RKO (cell line): ENCODE measurements around the gene PPM1L.
A peak's percentile ranks its signal among the peaks of the same experiment; 100 is the strongest.

Source experiments
- DNase-seq: peaks from one replicate; pipeline ENCODE4 v3.0.0-alpha.2; 2016; ENCODE audit warnings: low spot score

PPM1L gene

DNA sequence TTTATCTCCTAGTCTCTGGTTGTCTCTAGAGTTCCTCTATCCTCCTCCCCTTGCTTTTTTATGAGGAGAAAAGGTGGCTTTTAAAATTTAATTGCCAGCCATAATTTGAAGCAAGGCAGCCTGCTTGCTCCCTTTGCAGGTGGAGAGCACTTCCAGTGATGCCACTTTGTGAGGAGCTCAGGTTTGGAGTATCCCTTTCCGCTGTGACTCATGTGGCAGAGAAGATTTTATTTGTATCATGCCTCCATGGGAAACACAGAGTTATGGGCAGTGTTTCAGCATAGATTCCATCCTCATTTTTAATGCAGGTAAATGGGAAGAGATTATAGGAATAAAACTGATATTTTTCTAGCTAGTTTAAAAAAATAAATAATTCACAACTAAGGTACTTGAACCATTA is 7.0 kb downstream of the PPM1L start:
- no peak for DNase-seq

DNA sequence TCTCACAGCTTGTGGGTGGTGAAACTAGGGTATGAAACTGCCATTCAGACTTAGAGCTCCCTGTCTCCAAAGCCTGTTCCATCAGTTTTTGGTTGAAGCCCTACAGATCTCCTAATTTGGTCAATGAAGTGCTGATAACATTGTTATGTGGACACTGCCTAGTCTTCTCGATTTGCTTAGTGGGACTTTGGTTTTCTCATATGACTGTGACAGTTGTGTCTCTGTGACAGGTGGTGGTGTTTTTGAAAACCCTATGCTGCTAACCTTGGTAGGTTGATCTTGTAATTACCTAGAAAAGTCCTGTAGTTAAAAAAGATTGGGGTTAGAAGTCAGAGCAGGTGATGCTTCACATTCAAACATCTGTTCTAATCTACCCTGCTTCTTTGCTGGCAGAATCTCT is 9.2 kb downstream of the PPM1L start:
- no peak for DNase-seq

DNA sequence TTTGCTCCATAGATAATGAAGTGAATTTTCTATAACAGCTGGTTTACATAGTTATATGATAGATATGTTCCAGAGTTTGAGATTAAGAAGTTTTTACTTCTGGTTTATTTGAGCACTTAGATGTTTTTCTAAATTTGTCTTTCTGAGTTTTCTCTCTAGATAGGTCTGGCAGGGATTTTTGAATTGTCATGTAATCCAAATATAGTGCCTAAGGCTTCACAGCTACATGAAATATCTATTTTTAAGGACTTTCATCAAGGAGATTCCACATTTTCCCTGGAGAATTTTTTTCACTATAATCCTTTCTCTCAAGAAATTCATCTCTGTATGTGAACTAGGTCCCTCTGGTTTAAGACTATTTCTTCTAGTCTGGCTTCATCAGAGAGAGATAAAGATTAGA is 12.0 kb downstream of the PPM1L start:
- no peak for DNase-seq

DNA sequence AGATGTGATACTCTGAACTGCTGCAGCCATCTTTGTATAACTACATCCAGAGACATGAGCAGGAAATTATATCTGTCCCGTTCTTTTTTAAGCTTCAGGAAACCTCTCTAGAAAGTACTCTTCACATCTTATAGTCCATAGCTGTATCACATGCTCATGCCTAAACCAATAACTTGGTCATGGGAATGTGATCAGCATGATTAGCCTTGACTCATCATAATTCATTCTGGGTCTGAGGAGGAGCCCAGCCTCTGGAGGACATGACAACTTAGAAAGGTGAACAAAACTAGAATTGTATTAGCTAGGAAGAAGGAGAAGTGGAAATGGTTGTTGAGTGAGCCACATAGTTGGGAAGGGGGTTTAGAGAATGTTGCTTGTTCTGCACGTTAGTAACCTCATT is 12.9 kb downstream of the PPM1L start:
- no peak for DNase-seq

DNA sequence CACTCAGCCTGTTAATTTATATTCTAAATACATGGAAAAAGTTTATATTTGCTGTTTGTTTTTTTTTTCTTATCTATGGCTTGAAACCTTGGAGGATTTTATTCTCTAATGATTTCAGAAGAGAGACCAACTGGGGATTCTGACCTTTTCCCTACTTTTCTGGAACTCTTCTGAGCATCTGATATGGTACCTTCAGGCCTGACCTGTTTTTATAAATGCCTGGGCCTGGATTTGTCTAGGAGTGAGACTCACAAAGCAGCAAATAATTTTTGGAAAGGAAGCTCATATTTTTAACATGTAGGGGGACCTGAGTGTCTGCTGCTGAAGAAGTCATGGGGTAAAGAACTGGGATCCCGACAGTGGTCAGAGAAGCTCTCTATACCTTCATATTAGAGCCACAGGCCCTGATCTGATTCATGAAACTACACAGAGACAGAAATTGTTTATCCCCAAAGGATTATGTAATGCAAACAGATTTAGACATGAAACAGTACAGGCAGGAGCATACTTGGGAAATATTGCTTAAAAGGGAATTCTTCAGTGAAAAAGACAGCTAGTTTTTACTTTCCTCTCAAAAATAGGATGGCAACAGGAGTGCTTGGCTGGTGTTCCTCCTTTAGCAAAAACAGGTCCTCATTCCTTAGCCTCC is 15.9 kb downstream of the PPM1L start:
- DNase-seq = no peak

DNA sequence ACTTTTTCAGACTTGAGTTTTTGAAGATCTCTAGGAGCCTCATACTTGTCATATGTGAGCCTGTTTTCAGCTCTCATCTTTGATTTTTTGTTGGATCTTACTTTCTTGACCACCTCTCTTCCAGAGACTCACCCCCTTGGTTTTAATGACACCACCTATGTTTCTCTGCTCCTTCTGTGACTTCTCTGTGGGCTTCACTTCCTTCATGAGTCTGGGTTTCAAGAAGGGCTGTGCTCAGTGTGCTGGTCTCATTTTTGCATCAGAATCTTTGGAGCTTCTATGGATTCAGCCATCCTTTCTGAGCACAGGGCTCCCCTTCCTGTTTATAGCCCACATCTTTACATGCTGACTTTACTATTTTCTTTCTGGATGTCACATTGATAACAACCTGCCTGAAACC is 17.7 kb downstream of the PPM1L start:
- DNase-seq = no peak

DNA sequence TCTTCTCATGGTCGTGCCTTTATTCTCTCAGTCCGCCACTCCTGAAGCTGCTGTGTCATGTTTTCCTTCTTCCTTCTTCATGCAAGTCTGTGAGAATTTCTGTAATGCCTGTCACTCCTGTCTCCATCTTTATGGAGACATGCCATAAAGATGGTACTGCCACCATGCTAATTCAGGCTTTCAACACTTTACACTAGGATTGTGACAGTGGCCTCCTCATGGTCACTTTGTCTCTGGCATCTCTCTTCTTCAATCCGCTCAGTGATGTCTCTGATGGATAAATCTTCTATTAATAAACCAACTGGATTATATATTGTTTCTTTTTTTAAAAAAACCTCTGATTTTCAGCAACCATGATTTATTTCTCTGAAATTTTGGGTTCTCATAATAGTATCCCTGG is 18.1 kb downstream of the PPM1L start:
- no peak for DNase-seq

DNA sequence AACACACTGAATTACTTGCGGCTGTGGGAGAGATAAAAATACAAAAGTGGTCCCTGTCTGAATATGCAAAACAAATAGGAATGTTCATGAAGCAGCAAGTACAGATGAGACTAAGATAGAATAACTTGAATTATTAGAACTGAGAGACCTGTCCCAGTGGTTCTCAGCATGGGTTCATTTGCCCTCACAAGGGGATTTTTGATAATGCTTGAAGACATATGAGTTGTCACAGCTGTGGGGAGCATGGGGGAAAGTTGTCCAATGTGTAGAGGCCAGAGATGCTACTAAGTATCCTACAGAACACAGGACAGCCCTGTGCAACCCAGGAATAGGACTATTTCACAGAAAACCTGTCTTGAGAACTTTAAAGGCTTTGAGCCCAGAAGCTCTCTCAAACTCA is 22.4 kb downstream of the PPM1L start:
- no peak for DNase-seq

DNA sequence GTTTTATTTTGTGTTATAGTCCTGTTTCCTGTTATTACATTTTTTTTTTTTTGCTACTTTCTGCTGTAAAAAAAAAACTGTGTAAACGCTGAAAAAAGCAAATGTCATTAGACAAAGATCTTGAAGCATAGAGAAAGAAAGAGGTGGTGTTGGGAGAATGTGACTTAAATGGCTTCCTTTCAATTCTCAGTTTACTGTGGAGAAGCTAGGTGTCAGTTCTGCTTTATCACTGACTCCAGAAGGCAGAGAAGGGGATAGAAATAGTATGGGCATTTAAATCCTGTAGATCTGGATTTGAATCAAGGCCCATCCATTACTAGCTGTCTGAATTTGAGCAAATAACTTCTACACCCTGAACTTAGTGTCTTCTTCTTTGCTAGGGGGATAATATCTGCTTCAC is 23.0 kb downstream of the PPM1L start:
- no peak for DNase-seq

DNA sequence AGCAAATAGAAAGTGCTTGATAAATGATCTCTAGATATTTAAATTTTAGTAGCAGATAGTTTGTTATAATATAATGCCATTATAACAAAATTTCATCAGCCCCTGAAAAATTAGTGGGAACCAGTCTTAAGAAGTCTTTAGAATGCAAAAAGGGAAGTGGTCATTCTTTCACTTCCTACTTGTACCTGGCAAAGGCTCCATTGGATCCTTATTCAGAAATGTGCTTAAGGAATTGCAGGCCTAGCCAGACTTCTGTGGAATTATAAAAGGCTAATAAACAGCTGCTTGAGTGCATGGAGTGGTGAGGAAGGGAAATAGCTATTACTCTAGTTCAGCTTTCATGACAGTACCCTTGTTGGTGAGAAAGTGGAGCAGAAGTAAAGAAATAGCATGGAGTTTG is 24.2 kb downstream of the PPM1L start:
- no peak for DNase-seq

DNA sequence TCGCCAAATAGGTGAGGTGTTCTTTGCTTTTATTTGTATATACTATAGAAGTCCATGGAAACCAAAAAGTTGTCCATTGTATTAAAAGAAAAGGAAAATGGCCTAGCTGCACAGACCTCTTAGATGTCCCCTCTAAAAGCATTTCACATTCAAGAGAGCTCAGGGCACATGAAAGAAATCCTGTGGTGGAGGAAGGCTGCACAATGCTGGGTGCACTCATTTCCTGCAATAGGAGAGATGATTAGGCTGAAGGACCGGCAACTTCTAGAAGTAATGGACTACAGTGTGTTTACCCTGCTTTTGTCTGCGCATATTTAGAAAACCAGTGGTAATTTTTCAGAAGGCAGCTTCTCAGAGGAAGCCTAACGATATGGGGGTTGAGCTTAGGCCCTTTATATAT is 25.4 kb downstream of the PPM1L start:
- DNase-seq = no peak

DNA sequence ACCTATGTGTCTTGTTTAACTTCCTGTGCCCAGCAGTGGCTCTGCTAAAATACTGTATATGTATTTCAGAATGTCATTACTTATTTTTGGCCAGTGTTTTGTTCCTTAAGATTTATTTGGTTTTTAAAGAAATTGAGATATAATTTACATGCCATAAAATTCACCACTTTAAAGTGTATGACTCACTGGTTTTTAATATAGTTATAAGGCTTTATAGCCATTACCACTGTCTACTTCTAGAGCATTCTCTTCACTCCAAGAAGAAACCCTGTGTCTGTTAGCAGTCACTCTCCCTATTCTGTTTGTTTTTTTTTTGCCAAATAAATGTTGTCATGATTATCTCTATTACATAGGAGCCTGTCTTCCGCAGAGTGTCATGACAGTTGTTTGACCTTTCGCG is 25.8 kb downstream of the PPM1L start:
- no peak for DNase-seq

DNA sequence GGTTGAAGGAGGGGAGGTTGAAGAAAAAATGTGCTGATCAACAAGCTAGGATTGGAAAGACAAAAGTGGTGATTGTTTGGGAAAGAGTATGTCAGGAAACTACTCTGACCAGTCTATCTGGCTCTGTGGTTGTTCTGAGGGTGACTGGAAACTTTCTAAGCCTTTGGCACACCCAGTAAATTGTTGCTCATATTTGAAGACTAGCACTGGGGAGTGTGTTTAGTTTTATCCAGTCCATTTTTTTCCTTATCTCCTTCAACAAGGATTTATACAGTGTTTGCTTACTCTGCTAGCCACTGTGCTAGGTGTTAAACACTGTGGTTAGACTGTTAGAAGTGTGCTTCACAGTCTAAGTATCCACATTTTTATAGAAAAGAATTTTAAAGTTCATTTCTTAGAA is 28.8 kb downstream of the PPM1L start:
- no peak for DNase-seq

DNA sequence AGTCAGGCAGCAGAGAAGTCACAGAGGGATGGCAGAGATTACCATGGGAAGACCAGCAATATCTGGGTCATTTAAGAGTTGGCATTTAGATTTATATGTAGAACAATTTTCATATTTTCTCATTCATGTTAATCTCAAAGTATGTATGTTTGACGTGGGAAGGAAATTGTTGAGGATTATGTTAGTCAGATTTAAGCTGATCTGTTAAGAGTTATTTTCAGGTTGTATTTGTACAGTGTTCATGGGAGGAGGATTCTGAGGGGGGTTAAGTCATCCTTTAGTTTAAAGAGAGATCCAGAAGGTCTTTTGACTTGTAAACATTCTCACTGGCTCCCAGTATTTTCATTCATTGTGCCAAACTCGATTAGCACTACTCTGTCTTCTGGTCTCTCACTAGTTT is 34.7 kb downstream of the PPM1L start:
- DNase-seq = no peak

DNA sequence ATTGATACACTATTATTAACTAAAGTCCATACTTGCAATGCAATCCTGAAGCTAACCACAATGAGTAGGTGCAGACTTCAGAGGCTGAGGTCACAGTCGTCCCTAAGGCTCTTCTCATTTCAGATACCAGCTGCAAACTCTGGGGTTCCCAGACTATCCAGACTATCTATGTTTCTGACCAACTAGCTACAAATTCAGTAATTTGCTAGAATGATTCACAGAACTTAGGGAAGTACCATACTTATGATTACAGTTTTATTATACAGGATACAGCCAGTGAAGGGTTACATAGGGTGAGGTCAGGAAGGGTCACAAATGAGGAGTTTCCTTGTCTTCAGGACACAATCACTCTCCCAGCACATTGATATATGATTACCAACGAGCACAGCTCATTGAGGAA is 36.5 kb downstream of the PPM1L start:
- DNase-seq = no peak

DNA sequence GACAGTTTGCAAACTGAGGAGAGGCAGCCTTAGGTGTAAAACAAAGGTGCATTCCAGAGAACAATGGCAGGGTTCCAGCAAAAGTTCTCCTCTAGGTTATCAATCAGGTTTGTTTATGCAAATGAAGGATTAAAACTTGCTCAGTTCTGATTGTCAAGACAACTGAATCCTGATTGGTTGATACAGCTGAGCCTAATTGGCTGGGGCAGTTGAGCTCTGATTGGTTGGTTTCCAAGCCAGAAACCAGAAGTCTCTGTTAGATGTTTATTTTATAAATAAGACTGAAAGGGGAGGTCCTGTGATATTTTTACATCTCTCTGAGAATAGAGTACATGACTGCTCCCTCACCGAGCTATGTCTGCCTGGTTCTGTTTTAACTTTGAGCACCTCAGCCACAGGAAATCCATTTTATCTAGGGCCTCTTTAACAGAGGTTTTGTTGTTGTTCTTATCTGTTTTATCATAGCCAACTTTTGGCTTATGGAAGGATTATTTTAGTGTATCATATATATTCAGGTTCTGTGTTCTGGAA is 37.8 kb downstream of the PPM1L start:
- no peak for DNase-seq

DNA sequence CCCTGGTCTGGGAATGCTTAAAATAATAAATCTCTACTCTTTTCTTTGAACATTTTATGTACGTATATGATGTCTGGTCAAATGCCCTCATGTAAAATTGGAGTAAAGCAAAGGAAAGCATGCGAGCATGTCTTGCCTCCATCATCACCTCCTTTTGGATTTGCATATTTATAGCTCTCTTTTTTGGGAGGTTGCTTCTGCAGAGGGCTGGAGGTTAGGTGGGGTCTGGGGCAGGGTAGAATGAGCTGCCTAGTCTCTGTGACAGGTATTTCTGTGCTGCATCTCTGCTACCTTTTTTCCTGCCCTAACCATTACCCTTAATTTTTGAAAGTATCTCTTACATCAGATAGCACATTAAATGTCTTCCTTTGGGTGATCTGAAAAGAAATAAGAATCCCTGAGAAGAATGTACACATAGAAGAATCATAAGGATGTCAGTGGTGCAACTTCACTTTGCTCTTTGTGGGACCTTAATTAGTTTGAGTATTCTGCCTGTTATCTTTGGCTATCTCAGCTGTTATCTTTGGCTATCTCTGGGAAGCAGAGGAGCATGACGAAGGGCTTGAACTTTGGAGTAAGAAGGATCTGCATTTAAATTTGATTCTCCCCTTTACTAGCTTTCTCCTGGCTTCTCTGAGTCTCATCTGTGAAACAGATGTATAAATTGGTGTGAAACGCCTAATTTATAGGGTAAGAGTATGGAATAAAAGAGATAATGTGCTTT is 40.2 kb downstream of the PPM1L start:
- no peak for DNase-seq

DNA sequence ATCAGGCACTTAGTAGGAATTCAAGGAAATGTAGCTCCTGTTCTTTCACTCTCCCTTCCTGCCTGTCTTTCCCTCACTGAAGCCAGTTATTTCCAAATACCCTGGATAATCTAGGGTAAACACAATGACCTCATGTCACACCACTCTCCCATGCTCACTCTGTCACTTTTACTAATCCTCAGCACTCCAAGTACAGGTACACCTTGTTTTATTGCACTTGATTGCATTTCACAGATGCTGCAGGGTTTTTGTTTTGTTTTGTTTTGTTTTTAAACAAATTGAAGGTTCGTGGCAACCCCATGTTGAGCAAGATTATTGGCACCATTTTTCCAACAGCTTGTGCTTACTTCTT is 40.8 kb downstream of the PPM1L start:
- no peak for DNase-seq

DNA sequence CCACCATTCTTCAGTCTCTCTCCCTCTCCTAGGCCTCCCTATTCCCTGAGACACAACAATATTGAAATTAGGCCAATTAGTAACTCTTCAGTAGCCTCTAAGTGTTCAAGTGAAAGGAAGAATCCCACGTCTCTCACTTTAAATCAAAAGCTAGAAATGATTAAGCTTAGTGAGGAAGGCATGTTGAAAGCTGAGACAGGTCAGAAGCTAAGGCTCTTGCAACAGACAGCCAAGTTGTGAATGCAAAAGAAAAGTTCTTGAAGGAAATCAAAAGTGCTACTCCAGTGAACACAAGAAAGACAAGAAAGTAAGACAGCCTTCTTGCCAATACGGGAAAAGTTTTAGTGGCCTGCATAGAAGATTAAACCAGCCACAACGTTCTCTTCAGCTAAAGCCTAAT is 41.3 kb downstream of the PPM1L start:
- DNase-seq = no peak

DNA sequence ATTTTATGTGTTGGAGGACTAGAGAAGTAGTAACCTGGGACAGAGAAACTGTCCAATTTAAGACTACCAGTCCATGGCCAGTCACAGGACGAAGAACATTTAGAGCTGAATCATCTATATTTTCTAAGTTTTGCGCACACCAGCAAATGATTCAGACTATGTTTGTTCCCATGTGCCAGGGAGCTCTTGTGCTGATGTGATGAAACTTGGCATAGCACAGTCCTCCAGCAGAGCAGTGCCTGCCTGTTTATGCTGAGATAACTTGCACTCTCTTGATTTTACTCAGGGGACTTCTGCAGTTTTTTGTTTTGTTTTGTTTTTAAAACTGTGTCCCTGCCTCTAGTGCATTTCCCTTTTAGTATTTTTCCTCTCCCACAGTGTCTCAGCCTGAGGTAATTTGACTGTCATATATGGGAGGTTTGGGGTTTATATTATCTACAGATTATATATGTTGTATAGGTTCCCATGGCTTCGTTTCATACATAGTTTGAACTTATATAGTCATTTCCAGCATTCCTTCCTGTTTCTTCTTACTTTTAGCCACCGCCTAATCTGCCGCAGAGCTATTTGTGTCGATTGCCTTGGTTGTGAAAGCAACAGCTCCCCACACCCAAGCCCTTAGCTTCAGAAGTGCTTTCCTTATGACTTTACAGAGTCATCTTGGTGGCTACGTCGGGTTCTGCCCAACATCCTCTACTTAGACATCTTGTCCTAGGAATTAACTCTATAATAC is 45.5 kb downstream of the PPM1L start:
- DNase-seq = peak; percentile 38

DNA sequence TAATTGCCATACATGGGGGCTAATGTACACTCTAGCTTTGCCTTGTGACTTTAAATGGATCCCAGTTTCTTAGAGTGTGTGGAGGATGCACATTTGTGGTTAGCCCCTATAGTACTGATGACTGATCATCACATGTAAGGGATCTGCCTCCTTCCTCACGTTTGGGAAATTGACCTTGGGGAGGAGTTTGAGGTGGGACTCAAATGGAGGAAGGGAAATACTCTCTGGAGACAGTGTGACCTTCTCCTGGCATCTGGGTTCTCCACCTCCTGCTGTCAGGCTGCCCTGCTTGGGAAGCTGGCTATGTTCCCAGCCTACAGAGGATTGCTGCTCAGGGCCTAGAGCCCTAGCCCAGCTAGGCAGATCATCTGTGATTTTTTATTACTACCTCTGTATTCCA is 48.7 kb downstream of the PPM1L start:
- DNase-seq = no peak

DNA sequence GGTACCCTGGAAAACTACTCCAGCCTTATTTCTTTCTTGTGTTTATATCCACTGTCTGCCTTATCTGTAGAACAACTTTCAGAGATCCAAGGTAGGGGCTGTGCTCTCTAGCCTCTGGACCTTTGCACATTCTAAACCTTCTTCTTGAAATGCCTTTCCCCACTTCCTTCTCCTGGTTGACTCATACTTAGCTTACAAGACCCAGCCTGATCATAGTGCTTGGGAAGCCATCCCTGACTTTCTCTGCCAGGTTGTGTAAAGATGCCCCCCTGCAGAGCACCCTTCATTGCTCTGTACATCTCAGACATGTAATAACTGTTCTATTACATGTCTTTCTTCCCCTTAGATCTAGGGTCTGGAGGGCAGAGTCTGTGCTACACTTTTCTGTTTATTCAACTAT is 50.1 kb downstream of the PPM1L start:
- no peak for DNase-seq

DNA sequence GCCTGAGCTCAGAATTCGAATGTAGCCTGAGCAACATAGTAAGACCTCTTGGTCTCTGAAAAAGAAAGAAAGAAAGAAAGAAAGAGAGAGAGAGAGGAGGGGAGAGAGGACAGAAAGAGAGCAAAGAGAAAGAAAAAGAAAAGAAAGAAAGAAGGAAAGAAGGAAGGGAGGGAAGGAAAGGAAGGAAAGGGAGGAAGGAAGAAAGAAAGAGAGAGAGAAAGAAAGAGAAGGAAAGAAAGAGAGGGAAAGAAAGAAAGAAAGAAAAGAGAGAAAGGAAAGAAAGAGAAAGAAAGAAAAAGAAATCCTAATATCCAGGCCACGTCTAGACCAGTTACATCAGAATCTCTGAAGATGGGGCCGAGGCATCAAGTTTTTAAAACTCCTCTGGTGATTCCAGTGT is 50.7 kb downstream of the PPM1L start:
- no peak for DNase-seq
